B cell (primary cell): ENCODE measurements around the gene RAMP2. TPM values are rescaled to one million over a fixed set of nuclear protein-coding genes. Genes with fewer than 3 reads are reported as not detected.
A peak's percentile ranks its signal among the peaks of the same experiment; 100 is the strongest.

Experiments
- ATAC-seq: fragments of 200-7000 bp; cut with Tn5 transposase; one replicate; pipeline ENCODE4 v1.10.0; 2021; ENCODE audit warnings: low read depth, mild to moderate bottlenecking, moderate number of reproducible peaks, moderate library complexity
- CTCF ChIA-PET: fragments of 350-600 bp; sonication (Branson Sonifier 250); formaldehyde crosslinking; loops from one replicate; lab custom pipeline; 2021; ENCODE audit warnings: antibody characterized with exemption, inconsistent platforms; lab: Charles Lee
- POLR2A ChIA-PET: fragments of 350-600 bp; sonication (Branson Sonifier 250); formaldehyde crosslinking; loops from one replicate; lab custom pipeline; 2021; ENCODE audit warnings: antibody characterized with exemption; lab: Charles Lee
- DNase-seq: peaks from one replicate; pipeline ENCODE4 v3.0.0; 2013
- H2AFZ ChIP-seq: 2 replicates; pipeline ENCODE4 v1.6.1; 2012; ENCODE audit warnings: mild to moderate bottlenecking, low read depth, low read length; ENCODE audit not compliant: insufficient read depth, poor library complexity, severe bottlenecking
- H3K27ac ChIP-seq, 2 donors: 1 replicate in 1 of 2; 2 replicates in 1 of 2; pipeline ENCODE4 v1.5.1; 2012 to 2013; ENCODE audit warnings: low read length in 2 of 2, mild to moderate bottlenecking in 2 of 2, moderate library complexity in 1 of 2
- H3K27me3 ChIP-seq, 4 experiments: fragments of 200-600 bp in 1 of 4; sonication (generic) in 1 of 4; replicated peaks in 1 of 4; 1 replicate in 2 of 4; 2 replicates in 2 of 4; pipeline versions ENCODE4 v1.6.1 to v1.7.0; 2013 to 2016; ENCODE audit warnings: low read length in 3 of 4, mild to moderate bottlenecking in 2 of 4, mixed read lengths in 1 of 4, moderate library complexity in 1 of 4; ENCODE audit not compliant: insufficient read depth in 4 of 4, control insufficient read depth in 3 of 4; ENCODE audit errors: control extremely low read depth in 1 of 4
- H3K36me3 ChIP-seq, 2 experiments: replicated peaks in 1 of 2; 1 replicate in 1 of 2; 2 replicates in 1 of 2; pipeline versions ENCODE4 v1.6.1 to v1.7.1; 2013; ENCODE audit warnings: low read length in 1 of 2; ENCODE audit not compliant: insufficient read depth in 2 of 2, control insufficient read depth in 1 of 2; ENCODE audit errors: control extremely low read depth in 1 of 2, extremely low read depth in 1 of 2
- H3K4me1 ChIP-seq, 2 donors: fragments of 200-600 bp in 1 of 2; sonication (generic) in 1 of 2; 1 replicate in 1 of 2; 2 replicates in 1 of 2; pipeline versions ENCODE4 v1.5.1 to v1.6.1; 2013 to 2017; ENCODE audit warnings: low read length in 2 of 2; ENCODE audit not compliant: control insufficient read depth in 2 of 2, insufficient read depth in 2 of 2
- H3K4me2 ChIP-seq: replicated peaks from 2 replicates; pipeline ENCODE3; 2012; ENCODE audit warnings: mild to moderate bottlenecking, low read depth, low read length; ENCODE audit not compliant: poor library complexity, severe bottlenecking
- H3K4me3 ChIP-seq, 5 experiments: fragments of 200-600 bp in 1 of 5; sonication (generic) in 1 of 5; 1 replicate in 3 of 5; 2 replicates in 2 of 5; pipeline versions ENCODE4 v1.5.1 to v1.7.0; 2011 to 2016; ENCODE audit warnings: low read length in 4 of 5, mild to moderate bottlenecking in 4 of 5, low read depth in 2 of 5, control low read depth in 1 of 5, moderate library complexity in 1 of 5; ENCODE audit not compliant: insufficient read depth in 1 of 5; ENCODE audit errors: control extremely low read depth in 1 of 5, extremely low read depth in 1 of 5
- H3K79me2 ChIP-seq: fragments of 200-600 bp; sonication (generic); one replicate; pipeline ENCODE4 v1.6.0; 2016; ENCODE audit warnings: low read length; ENCODE audit not compliant: control insufficient read depth, insufficient read depth
- H3K9ac ChIP-seq: fragments of 200-600 bp; sonication (generic); 2 replicates; pipeline ENCODE4 v1.6.1; 2017; ENCODE audit warnings: mild to moderate bottlenecking, low read length, moderate library complexity
- H3K9me3 ChIP-seq, 3 donors: one replicate each; pipeline versions ENCODE4 v1.6.1 to v1.7.1; 2013; ENCODE audit warnings: low read length in 2 of 3; ENCODE audit not compliant: control insufficient read depth in 2 of 3, insufficient read depth in 1 of 3; ENCODE audit errors: control extremely low read depth in 1 of 3
- H4K20me1 ChIP-seq: 2 replicates; pipeline ENCODE4 v1.6.0; 2012; ENCODE audit warnings: mild to moderate bottlenecking, low read length; ENCODE audit not compliant: insufficient read depth, control insufficient read depth, poor library complexity, severe bottlenecking
- H3K27ac Mint-ChIP-seq: one replicate; pipeline ENCODE4 v1.8.0; 2021; ENCODE audit warnings: mixed read lengths
- H3K27me3 Mint-ChIP-seq: one replicate; pipeline ENCODE4 v1.8.0; 2021; ENCODE audit warnings: mixed read lengths
- H3K4me1 Mint-ChIP-seq: one replicate; pipeline ENCODE4 v1.8.0; 2021; ENCODE audit warnings: mixed read lengths
- H3K4me3 Mint-ChIP-seq: one replicate; pipeline ENCODE4 v1.8.0; 2021; ENCODE audit warnings: mixed read lengths
- H3K9me3 Mint-ChIP-seq: one replicate; pipeline ENCODE4 v1.8.0; 2022; ENCODE audit warnings: mixed read lengths; ENCODE audit not compliant: insufficient read depth
- EZH2 ChIP-seq: IDR thresholded peaks from 2 replicates; pipeline ENCODE4 v1.6.1; 2012; ENCODE audit warnings: borderline replicate concordance, low read depth, mild to moderate bottlenecking, moderate library complexity, low read length; ENCODE audit not compliant: insufficient read depth, poor library complexity, severe bottlenecking
- WGBS: methylation state at CpG from one replicate; pipeline ENCODE4 v1.1.5; 2013; ENCODE audit warnings: missing lambda C conversion rate; ENCODE audit not compliant: insufficient coverage; 5-methylcytosine and 5-hydroxymethylcytosine counted together
- intact Hi-C: fragments of 100-400 bp; cut with micrococcal nuclease; formaldehyde crosslinking; loops from one replicate; pipeline ENCODE4 v1.10.0; 2022
- polyA plus RNA-seq: library from polyadenylated mRNA; depleted of rRNA; stranded (reverse); fragments of >200 nt; gene quantifications from 2 replicates; pipeline ENCODE4 v1.2.3, GENCODE V29; 2012
- total RNA-seq, 2 donors: library from RNA; stranded (reverse); fragments of 120-200 nt in 1 of 2; gene quantifications; 1 replicate in 1 of 2; 2 replicates in 1 of 2; pipeline versions ENCODE4 v1.2.3 to v1.2.4, GENCODE V29; 2013 to 2022
- TF ChIP-seq, protein P1 (sequence below): fragments of 200-600 bp; IDR thresholded peaks from one replicate; pipeline ENCODE4 v1.8.0; 2022; ENCODE audit warnings: antibody characterized with exemption, mild to moderate bottlenecking

Gene RAMP2
- total and polyA plus RNA-seq, 2 donors (not counting 1 experiment from before 2014, with no cell fraction given): not detected

DNA sequence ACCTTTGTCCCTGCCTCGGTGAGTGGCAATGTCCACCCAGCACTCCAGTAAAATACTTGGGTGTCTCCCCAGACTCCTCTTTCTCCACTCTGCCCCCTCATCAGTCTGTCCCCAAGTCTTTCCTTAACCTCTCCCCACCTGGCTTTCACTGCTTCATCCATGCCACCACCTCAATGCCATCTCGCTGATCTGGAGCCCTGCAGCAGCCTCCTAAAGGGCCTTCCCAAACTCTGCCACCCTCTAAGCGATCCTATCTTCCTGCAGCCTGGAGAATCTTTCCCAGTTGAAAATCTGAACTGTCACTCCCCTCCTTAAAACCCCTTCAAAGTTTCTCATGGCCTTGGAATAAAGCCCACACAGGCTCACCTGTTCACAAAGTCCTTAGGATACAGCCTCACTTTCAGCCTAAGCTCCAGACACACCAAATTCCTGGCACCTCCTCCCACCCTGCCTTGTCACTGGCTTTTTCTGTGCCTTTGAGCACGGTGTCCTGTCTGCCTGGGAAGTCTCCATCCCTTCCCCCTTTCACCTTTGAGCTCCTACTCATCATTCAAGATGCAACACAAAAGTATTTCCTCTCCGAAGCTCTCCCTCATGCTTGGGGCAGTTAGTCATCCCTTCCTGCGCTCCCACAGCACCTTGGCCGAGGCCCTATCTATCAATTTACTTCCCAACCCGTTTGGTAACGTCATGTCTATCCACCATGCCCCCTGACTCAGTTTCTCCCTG, 22.2 kb downstream of the RAMP2 start:
- Histone ChIP-seq H4K20me1 (no peaks in the 10 kb centered on the region), H3K4me2 (no peak overlapping the region), H2AFZ (no peak overlapping the region), H3K36me3 (peaks cover 0 to 16% of the 10 kb centered on the region in 2 experiments), H3K9me3 (peaks cover 0 to 24% (median 0%) of the 10 kb centered on the region in 3 donors), H3K4me1 (peaks cover 26 to 33% of the 10 kb centered on the region in 2 donors), H3K4me3 (no peak overlapping the region), H3K9ac (no peak overlapping the region), H3K27me3 (peaks cover 0 to 78% (median 39%) of the 10 kb centered on the region in 4 experiments), H3K79me2 (no peaks in the 10 kb centered on the region), H3K27ac (no peak overlapping the region)
- POLR2A ChIA-PET: no interaction called here
- Mint-ChIP-seq H3K9me3 (no peaks in the 10 kb centered on the region), H3K27me3 (peaks cover 69% of the 10 kb centered on the region), H3K27ac (no peak overlapping the region), H3K4me3 (no peak overlapping the region), H3K4me1 (peaks cover 39% of the 10 kb centered on the region)
- intact Hi-C loops: no loop called here
- no peak for TF ChIP-seq EZH2
- TF ChIP-seq, protein P1, sequence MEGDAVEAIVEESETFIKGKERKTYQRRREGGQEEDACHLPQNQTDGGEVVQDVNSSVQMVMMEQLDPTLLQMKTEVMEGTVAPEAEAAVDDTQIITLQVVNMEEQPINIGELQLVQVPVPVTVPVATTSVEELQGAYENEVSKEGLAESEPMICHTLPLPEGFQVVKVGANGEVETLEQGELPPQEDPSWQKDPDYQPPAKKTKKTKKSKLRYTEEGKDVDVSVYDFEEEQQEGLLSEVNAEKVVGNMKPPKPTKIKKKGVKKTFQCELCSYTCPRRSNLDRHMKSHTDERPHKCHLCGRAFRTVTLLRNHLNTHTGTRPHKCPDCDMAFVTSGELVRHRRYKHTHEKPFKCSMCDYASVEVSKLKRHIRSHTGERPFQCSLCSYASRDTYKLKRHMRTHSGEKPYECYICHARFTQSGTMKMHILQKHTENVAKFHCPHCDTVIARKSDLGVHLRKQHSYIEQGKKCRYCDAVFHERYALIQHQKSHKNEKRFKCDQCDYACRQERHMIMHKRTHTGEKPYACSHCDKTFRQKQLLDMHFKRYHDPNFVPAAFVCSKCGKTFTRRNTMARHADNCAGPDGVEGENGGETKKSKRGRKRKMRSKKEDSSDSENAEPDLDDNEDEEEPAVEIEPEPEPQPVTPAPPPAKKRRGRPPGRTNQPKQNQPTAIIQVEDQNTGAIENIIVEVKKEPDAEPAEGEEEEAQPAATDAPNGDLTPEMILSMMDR: no peak
- no peak for DNase-seq
- CTCF ChIA-PET: no interaction called here
- 21% methylated on average over 9 of the region's 9 CpGs for WGBS
- no peak for ATAC-seq

DNA sequence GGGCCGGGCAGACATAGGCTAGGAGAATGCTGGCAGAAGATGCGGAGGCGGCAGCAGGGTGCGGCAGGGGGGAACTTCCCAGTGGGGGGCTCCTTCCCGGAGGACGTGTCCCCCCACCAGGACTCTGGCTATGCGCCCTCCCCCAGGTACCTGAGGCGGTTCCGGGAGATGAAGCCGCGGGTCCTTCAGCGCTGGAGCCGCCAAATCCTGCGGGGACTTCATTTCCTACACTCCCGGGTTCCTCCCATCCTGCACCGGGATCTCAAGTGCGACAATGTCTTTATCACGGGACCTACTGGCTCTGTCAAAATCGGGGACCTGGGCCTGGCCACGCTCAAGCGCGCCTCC, 22.7 kb downstream of the RAMP2 start:
- Mint-ChIP-seq H3K27ac (no peak overlapping the region), H3K27me3 (peaks cover 74% of the 10 kb centered on the region), H3K4me1 (peaks cover 39% of the 10 kb centered on the region), H3K9me3 (no peaks in the 10 kb centered on the region), H3K4me3 (no peak overlapping the region)
- ATAC-seq (no peak), DNase-seq (no peak)
- Histone ChIP-seq H3K27me3 (peaks cover 0 to 80% (median 39%) of the 10 kb centered on the region in 4 experiments), H3K36me3 (peaks cover 0 to 11% of the 10 kb centered on the region in 2 experiments), H3K79me2 (no peaks in the 10 kb centered on the region), H3K9me3 (peaks cover 0 to 24% (median 0%) of the 10 kb centered on the region in 3 donors), H3K4me2 (peak overlapping the region; percentile 35), H3K4me3 (no peak overlapping the region), H4K20me1 (no peaks in the 10 kb centered on the region), H3K9ac (no peak overlapping the region), H3K27ac (no peak overlapping the region), H3K4me1 (peaks cover 26 to 33% of the 10 kb centered on the region in 2 donors), H2AFZ (no peak overlapping the region)
- intact Hi-C loops: no loop called here
- POLR2A ChIA-PET: no interaction called here
- WGBS: 13% methylated on average over 22 of the region's 22 CpGs
- no peak for TF ChIP-seq EZH2
- TF ChIP-seq, protein P1: no peak
- CTCF ChIA-PET: no interaction called here
